Astrocyte (in vitro differentiated cells and primary cell): ENCODE measurements around the gene MAPKAPK2. TPM values are rescaled to one million over a fixed set of nuclear protein-coding genes. Genes with fewer than 3 reads are reported as not detected.

Experiments
- DNase-seq: peaks from one replicate; pipeline ENCODE4 v3.0.0-alpha.2; 2010; ENCODE audit warnings: low read depth
- FAIRE-seq: peaks from 2 replicates; lab custom pipeline; 2011; peaks lifted over from hg19 to GRCh38; lab: Jason Lieb, UNC
- H2AFZ ChIP-seq: 2 replicates; pipeline ENCODE4 v1.6.0; 2012; ENCODE audit warnings: low read depth, low read length, inconsistent platforms
- H3K27ac ChIP-seq: 2 replicates; pipeline ENCODE4 v1.5.1; 2011; ENCODE audit warnings: low read depth, low read length, inconsistent platforms
- H3K27me3 ChIP-seq: 2 replicates; pipeline ENCODE4 v1.6.0; 2011; ENCODE audit warnings: low read length, inconsistent platforms; ENCODE audit not compliant: insufficient read depth
- H3K36me3 ChIP-seq: 2 replicates; pipeline ENCODE4 v1.5.1; 2011; ENCODE audit warnings: low read length, inconsistent platforms; ENCODE audit not compliant: insufficient read depth
- H3K4me1 ChIP-seq: 2 replicates; pipeline ENCODE4 v1.5.1; 2011; ENCODE audit warnings: low read length, inconsistent platforms; ENCODE audit not compliant: insufficient read depth
- H3K4me2 ChIP-seq: 2 replicates; pipeline ENCODE4 v1.6.0; 2012; ENCODE audit warnings: low read length, inconsistent platforms
- H3K4me3 ChIP-seq: 2 replicates; pipeline ENCODE4 v1.5.1; 2011; ENCODE audit warnings: low read depth, mild to moderate bottlenecking, low read length, inconsistent platforms; ENCODE audit not compliant: insufficient read depth
- H3K79me2 ChIP-seq: 2 replicates; pipeline ENCODE4 v1.6.0; 2012; ENCODE audit warnings: mild to moderate bottlenecking, low read length, inconsistent platforms; ENCODE audit not compliant: insufficient read depth
- H3K9ac ChIP-seq: 2 replicates; pipeline ENCODE4 v1.6.0; 2012; ENCODE audit warnings: mild to moderate bottlenecking, low read length, inconsistent platforms
- H3K9me3 ChIP-seq: 2 replicates; pipeline ENCODE4 v1.5.1; 2012; ENCODE audit warnings: low read depth, mild to moderate bottlenecking, low read length, inconsistent platforms; ENCODE audit not compliant: insufficient read depth
- H4K20me1 ChIP-seq: 2 replicates; pipeline ENCODE4 v1.6.0; 2012; ENCODE audit warnings: low read length, inconsistent platforms; ENCODE audit not compliant: insufficient read depth
- H3K27ac Mint-ChIP-seq: one replicate; pipeline ENCODE4 v1.8.0; 2021; ENCODE audit warnings: mild to moderate bottlenecking, mixed read lengths; ENCODE audit not compliant: unreplicated experiment
- H3K27me3 Mint-ChIP-seq: one replicate; pipeline ENCODE4 v1.8.0; 2021; ENCODE audit warnings: low read depth, mixed read lengths; ENCODE audit not compliant: unreplicated experiment
- H3K36me3 Mint-ChIP-seq: one replicate; pipeline ENCODE4 v1.8.0; 2021; ENCODE audit warnings: low read depth, mixed read lengths; ENCODE audit not compliant: unreplicated experiment
- H3K4me1 Mint-ChIP-seq: one replicate; pipeline ENCODE4 v1.8.0; 2021; ENCODE audit warnings: low read depth, mixed read lengths; ENCODE audit not compliant: unreplicated experiment
- H3K4me3 Mint-ChIP-seq: one replicate; pipeline ENCODE4 v1.8.0; 2021; ENCODE audit warnings: mild to moderate bottlenecking, moderate library complexity, mixed read lengths; ENCODE audit not compliant: unreplicated experiment
- H3K9me3 Mint-ChIP-seq: one replicate; pipeline ENCODE4 v1.8.0; 2021; ENCODE audit warnings: mild to moderate bottlenecking, mixed read lengths; ENCODE audit not compliant: unreplicated experiment
- EZH2 ChIP-seq: IDR thresholded peaks from 2 replicates; pipeline ENCODE4 v1.6.1; 2012; ENCODE audit warnings: mild to moderate bottlenecking, low read length, inconsistent platforms; ENCODE audit not compliant: insufficient read depth
- total RNA-seq: library from RNA; stranded (reverse); gene quantifications from 2 replicates; pipeline ENCODE4 v1.2.1, GENCODE V29; 2021
- TF ChIP-seq, protein P1 (sequence below): IDR thresholded peaks from 2 replicates; pipeline ENCODE4 v1.5.1; 2011; ENCODE audit warnings: low read depth, mild to moderate bottlenecking, inconsistent platforms, low read length, moderate library complexity; ENCODE audit not compliant: insufficient read depth

MAPKAPK2 gene
- total RNA-seq, 1 donor from 2014 or later, result 108 TPM

DNA sequence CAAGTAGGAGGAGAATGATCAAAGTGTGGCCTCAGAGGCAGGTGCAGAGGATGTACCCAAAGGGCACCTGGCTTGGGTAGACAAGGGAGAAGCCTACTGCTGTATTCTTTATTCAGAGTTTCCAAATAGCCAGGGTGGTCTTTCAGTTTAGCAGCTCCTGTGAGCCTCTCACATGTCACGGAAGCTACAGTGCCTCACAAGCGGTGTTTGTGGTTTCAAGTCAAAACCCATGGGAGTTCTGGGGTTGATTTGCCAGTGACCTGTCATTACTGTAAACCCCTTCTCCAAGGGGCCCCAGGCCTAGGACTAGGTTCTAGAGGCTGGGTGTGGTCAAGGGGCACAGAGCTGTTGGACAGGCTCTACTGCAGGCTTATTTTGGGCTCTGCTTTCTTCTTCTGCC lies 97.7 kb downstream of the MAPKAPK2 start:
- no peak overlapping the region for H3K4me2 ChIP-seq
- Mint-ChIP-seq H3K4me3 (no peak overlapping the region), H3K27me3 (peaks cover 41% of the 10 kb centered on the region), H3K27ac (no peak overlapping the region), H3K9me3 (peaks cover 2% of the 10 kb centered on the region), H3K36me3 (no peaks in the 10 kb centered on the region), H3K4me1 (no peaks in the 10 kb centered on the region)
- H3K27me3 ChIP-seq, result peaks cover 12% of the 10 kb centered on the region
- DNase-seq (no peak), FAIRE-seq (no peak)
- no peaks in the 10 kb centered on the region for H4K20me1 ChIP-seq
- no peak overlapping the region for H3K27ac ChIP-seq
- H3K79me2 ChIP-seq, result no peaks in the 10 kb centered on the region
- H3K9me3 ChIP-seq, result no peaks in the 10 kb centered on the region
- H3K9ac ChIP-seq, result no peak overlapping the region
- no peak for TF ChIP-seq EZH2
- TF ChIP-seq, protein P1, sequence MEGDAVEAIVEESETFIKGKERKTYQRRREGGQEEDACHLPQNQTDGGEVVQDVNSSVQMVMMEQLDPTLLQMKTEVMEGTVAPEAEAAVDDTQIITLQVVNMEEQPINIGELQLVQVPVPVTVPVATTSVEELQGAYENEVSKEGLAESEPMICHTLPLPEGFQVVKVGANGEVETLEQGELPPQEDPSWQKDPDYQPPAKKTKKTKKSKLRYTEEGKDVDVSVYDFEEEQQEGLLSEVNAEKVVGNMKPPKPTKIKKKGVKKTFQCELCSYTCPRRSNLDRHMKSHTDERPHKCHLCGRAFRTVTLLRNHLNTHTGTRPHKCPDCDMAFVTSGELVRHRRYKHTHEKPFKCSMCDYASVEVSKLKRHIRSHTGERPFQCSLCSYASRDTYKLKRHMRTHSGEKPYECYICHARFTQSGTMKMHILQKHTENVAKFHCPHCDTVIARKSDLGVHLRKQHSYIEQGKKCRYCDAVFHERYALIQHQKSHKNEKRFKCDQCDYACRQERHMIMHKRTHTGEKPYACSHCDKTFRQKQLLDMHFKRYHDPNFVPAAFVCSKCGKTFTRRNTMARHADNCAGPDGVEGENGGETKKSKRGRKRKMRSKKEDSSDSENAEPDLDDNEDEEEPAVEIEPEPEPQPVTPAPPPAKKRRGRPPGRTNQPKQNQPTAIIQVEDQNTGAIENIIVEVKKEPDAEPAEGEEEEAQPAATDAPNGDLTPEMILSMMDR, result no peak
- no peaks in the 10 kb centered on the region for H3K4me1 ChIP-seq
- H3K36me3 ChIP-seq, result no peaks in the 10 kb centered on the region
- no peak overlapping the region for H2AFZ ChIP-seq
- H3K4me3 ChIP-seq, result no peak overlapping the region

DNA sequence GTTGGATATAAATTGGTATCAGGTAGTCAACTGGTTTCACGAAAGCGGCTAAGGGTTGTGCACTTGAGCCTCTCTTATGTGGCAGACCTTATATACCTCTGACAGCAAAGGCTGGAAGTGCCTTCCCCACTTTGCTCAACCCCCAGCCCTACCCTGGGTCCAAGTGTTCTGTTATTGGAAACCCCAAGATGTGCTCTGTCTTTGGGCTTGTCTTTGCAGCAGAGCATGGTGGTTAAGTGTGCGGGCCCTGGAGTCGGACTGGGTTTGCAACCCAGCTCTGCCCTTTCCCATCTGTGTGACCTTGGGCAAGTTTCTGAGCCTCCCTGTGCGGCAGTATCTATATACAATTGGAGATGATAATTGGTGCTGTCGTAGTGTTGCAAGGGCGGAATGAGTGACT lies 98.8 kb downstream of the MAPKAPK2 start:
- Histone ChIP-seq H3K27me3 (peaks cover 13% of the 10 kb centered on the region), H3K4me2 (no peak overlapping the region), H4K20me1 (no peaks in the 10 kb centered on the region), H3K27ac (no peak overlapping the region), H3K9me3 (no peaks in the 10 kb centered on the region), H3K79me2 (no peaks in the 10 kb centered on the region), H2AFZ (no peak overlapping the region), H3K9ac (no peak overlapping the region), H3K4me3 (no peak overlapping the region), H3K4me1 (no peaks in the 10 kb centered on the region), H3K36me3 (no peaks in the 10 kb centered on the region)
- no peak for TF ChIP-seq EZH2
- TF ChIP-seq, protein P1, result no peak
- no peaks in the 10 kb centered on the region for H3K4me1 Mint-ChIP-seq
- DNase-seq (no peak), FAIRE-seq (no peak)
- H3K36me3 Mint-ChIP-seq, result no peaks in the 10 kb centered on the region
- H3K9me3 Mint-ChIP-seq, result peaks cover 2% of the 10 kb centered on the region
- no peak overlapping the region for H3K4me3 Mint-ChIP-seq
- H3K27me3 Mint-ChIP-seq, result peaks cover 48% of the 10 kb centered on the region
- H3K27ac Mint-ChIP-seq, result no peak overlapping the region

Other genes with a start within 250 kb of the MAPKAPK2 start
- 15.5 and 17.0 TPM in 2 replicates for gene IKBKE, start 214.4 kb upstream of the MAPKAPK2 start, total RNA-seq
- gene RASSF5, start 177.4 kb upstream of the MAPKAPK2 start, total RNA-seq, result 0.43 and 0.53 TPM in 2 replicates
- gene EIF2D, start 72.4 kb upstream of the MAPKAPK2 start, total RNA-seq, result 27.3 and 33.6 TPM in 2 replicates
- 8.2 and 8.7 TPM in 2 replicates for gene DYRK3, start 49.4 kb upstream of the MAPKAPK2 start, total RNA-seq
- gene IL19, start 85.9 kb downstream of the MAPKAPK2 start, total RNA-seq, result 0.23 TPM in 1 of 2 replicates, not detected in the other
- gene IL10, start 87.6 kb downstream of the MAPKAPK2 start, total RNA-seq, result not detected in 2 replicates
- gene IL20, start 180.7 kb downstream of the MAPKAPK2 start, total RNA-seq, result not detected in 2 replicates
- not detected in 2 replicates for gene IL24, start 212.5 kb downstream of the MAPKAPK2 start, total RNA-seq
- gene FCMR, start 237.0 kb downstream of the MAPKAPK2 start, total RNA-seq, result 0.55 and 0.73 TPM in 2 replicates